GM19463 (cell line): ENCODE data around the gene BICC1.
A peak's percentile ranks its signal among the peaks of the same experiment; 100 is the strongest.
"Not testable (repeated sequence)": the region's sequence is repeated elsewhere in the genome, so short reads cannot be mapped to it uniquely, and the experiment has no call there.

Experiments used
- ATAC-seq: cut with Tn5 transposase; IDR thresholded peaks from one replicate; pipeline ENCODE4 v1.9.1; 2021; ENCODE audit warnings: mild to moderate bottlenecking, moderate library complexity; ENCODE audit not compliant: unreplicated experiment

The BICC1 gene

GRCh38 chr10:58839771-58840170 is 327.1 kb downstream of the BICC1 start:
- no peak for ATAC-seq

- no peak for ATAC-seq
Observed at GRCh38 chr10:58840840-58841435, 328.3 kb downstream of the BICC1 start.

- no peak for ATAC-seq
Observed at GRCh38 chr10:58842860-58843376, 330.2 kb downstream of the BICC1 start.

GRCh38 chr10:58843760-58844159 is 331.1 kb downstream of the BICC1 start:
- no peak for ATAC-seq

- no peak for ATAC-seq
Observed at GRCh38 chr10:58844680-58845079, 332.0 kb downstream of the BICC1 start.

- no peak for ATAC-seq
Observed at GRCh38 chr10:58846856-58847255, 334.2 kb downstream of the BICC1 start.

GRCh38 chr10:58851606-58852005 is 338.9 kb downstream of the BICC1 start:
- no peak for ATAC-seq

- ATAC-seq = no peak
Observed at GRCh38 chr10:58853668-58854067, 341.0 kb downstream of the BICC1 start.

GRCh38 chr10:58854811-58855210 is 342.1 kb downstream of the BICC1 start:
- ATAC-seq = no peak

GRCh38 chr10:58856508-58857240 is 344.0 kb downstream of the BICC1 start:
- ATAC-seq = no peak

- no peak for ATAC-seq
Observed at GRCh38 chr10:58857251-58857805, 344.7 kb downstream of the BICC1 start.

- ATAC-seq = not testable (repeated sequence)
Observed at GRCh38 chr10:58858123-58858522, 345.5 kb downstream of the BICC1 start.

GRCh38 chr10:58859526-58859925 is 346.9 kb downstream of the BICC1 start:
- no peak for ATAC-seq

GRCh38 chr10:58867683-58868082 is 355.0 kb downstream of the BICC1 start:
- ATAC-seq = peak; percentile 44

- ATAC-seq = no peak
Observed at GRCh38 chr10:58868736-58869435, 356.2 kb downstream of the BICC1 start.

- ATAC-seq = no peak
Observed at GRCh38 chr10:58870070-58870469, 357.4 kb downstream of the BICC1 start.

- no peak for ATAC-seq
Observed at GRCh38 chr10:58873161-58873560, 360.5 kb downstream of the BICC1 start.
